ENCODE results near the gene KLF15.

KLF15 gene

GRCh38 chr3:126309861-126310655, 47.1 kb downstream of the KLF15 start:
- Histone ChIP-seq H3K9me3 (ENCODE audit: control insufficient read depth in 2 of 2, low read length in 2 of 2) (peaks cover 0 to 11% of the 10 kb centered on the region in 2 donors), H3K9ac (ENCODE audit: low read length in 2 of 2) (no peak overlapping the region), H3K27me3 (ENCODE audit: control insufficient read depth in 1 of 2, insufficient read depth in 2 of 2, low read length in 2 of 2) (no peaks in the 10 kb centered on the region), H3K4me3 (ENCODE audit: low read length in 2 of 2) (no peak overlapping the region), H3K27ac (ENCODE audit: low read length) (no peak overlapping the region), H3K36me3 (ENCODE audit: control insufficient read depth in 2 of 2, insufficient read depth in 2 of 2, low read length in 2 of 2) (no peaks in the 10 kb centered on the region), H3K4me1 (ENCODE audit: control insufficient read depth, insufficient read depth, low read length) (no peaks in the 10 kb centered on the region)

- no peaks in the 10 kb centered on the region for H3K27me3 ChIP-seq (ENCODE audit: control insufficient read depth in 1 of 2, insufficient read depth in 2 of 2, low read length in 2 of 2)
- no peak overlapping the region for H3K27ac ChIP-seq (ENCODE audit: low read length)
- H3K9me3 ChIP-seq (ENCODE audit: control insufficient read depth in 2 of 2, low read length in 2 of 2) = peaks cover 0 to 11% of the 10 kb centered on the region in 2 donors
- H3K9ac ChIP-seq (ENCODE audit: low read length in 2 of 2) = no peak overlapping the region
- H3K4me1 ChIP-seq (ENCODE audit: control insufficient read depth, insufficient read depth, low read length) = no peaks in the 10 kb centered on the region
- H3K4me3 ChIP-seq (ENCODE audit: low read length in 2 of 2) = no peak overlapping the region
- H3K36me3 ChIP-seq (ENCODE audit: control insufficient read depth in 2 of 2, insufficient read depth in 2 of 2, low read length in 2 of 2) = no peaks in the 10 kb centered on the region
Observed at GRCh38 chr3:126309165-126309564, 48.0 kb downstream of the KLF15 start.

- Histone ChIP-seq H3K9me3 (ENCODE audit: control insufficient read depth in 2 of 2, low read length in 2 of 2) (peaks cover 0 to 11% of the 10 kb centered on the region in 2 donors), H3K9ac (ENCODE audit: low read length in 2 of 2) (no peak overlapping the region), H3K4me3 (ENCODE audit: low read length in 2 of 2) (no peak overlapping the region), H3K4me1 (ENCODE audit: control insufficient read depth, insufficient read depth, low read length) (no peaks in the 10 kb centered on the region), H3K36me3 (ENCODE audit: control insufficient read depth in 2 of 2, insufficient read depth in 2 of 2, low read length in 2 of 2) (no peaks in the 10 kb centered on the region), H3K27me3 (ENCODE audit: control insufficient read depth in 1 of 2, insufficient read depth in 2 of 2, low read length in 2 of 2) (no peaks in the 10 kb centered on the region), H3K27ac (ENCODE audit: low read length) (no peak overlapping the region)
Observed at GRCh38 chr3:126308394-126309125, 48.6 kb downstream of the KLF15 start.

- Histone ChIP-seq H3K27ac (ENCODE audit: low read length) (no peak overlapping the region), H3K36me3 (ENCODE audit: control insufficient read depth in 2 of 2, insufficient read depth in 2 of 2, low read length in 2 of 2) (no peaks in the 10 kb centered on the region), H3K4me1 (ENCODE audit: control insufficient read depth, insufficient read depth, low read length) (no peaks in the 10 kb centered on the region), H3K4me3 (ENCODE audit: low read length in 2 of 2) (no peak overlapping the region), H3K9ac (ENCODE audit: low read length in 2 of 2) (no peak overlapping the region), H3K9me3 (ENCODE audit: control insufficient read depth in 2 of 2, low read length in 2 of 2) (peaks cover 0 to 11% of the 10 kb centered on the region in 2 donors), H3K27me3 (ENCODE audit: control insufficient read depth in 1 of 2, insufficient read depth in 2 of 2, low read length in 2 of 2) (no peaks in the 10 kb centered on the region)
Observed at GRCh38 chr3:126307591-126308393, 49.4 kb downstream of the KLF15 start.

- H3K9ac ChIP-seq (ENCODE audit: low read length in 2 of 2) = no peak overlapping the region
- H3K4me3 ChIP-seq (ENCODE audit: low read length in 2 of 2) = no peak overlapping the region
- no peak overlapping the region for H3K27ac ChIP-seq (ENCODE audit: low read length)
- peaks cover 0 to 11% of the 10 kb centered on the region in 2 donors for H3K9me3 ChIP-seq (ENCODE audit: control insufficient read depth in 2 of 2, low read length in 2 of 2)
- no peaks in the 10 kb centered on the region for H3K4me1 ChIP-seq (ENCODE audit: control insufficient read depth, insufficient read depth, low read length)
- no peaks in the 10 kb centered on the region for H3K27me3 ChIP-seq (ENCODE audit: control insufficient read depth in 1 of 2, insufficient read depth in 2 of 2, low read length in 2 of 2)
- no peaks in the 10 kb centered on the region for H3K36me3 ChIP-seq (ENCODE audit: control insufficient read depth in 2 of 2, insufficient read depth in 2 of 2, low read length in 2 of 2)
Observed at GRCh38 chr3:126306888-126307482, 50.2 kb downstream of the KLF15 start.

- no peaks in the 10 kb centered on the region for H3K27me3 ChIP-seq (ENCODE audit: control insufficient read depth in 1 of 2, insufficient read depth in 2 of 2, low read length in 2 of 2)
- no peak overlapping the region for H3K9ac ChIP-seq (ENCODE audit: low read length in 2 of 2)
- no peak overlapping the region for H3K4me3 ChIP-seq (ENCODE audit: low read length in 2 of 2)
- peaks cover 0 to 11% of the 10 kb centered on the region in 2 donors for H3K9me3 ChIP-seq (ENCODE audit: control insufficient read depth in 2 of 2, low read length in 2 of 2)
- H3K4me1 ChIP-seq (ENCODE audit: control insufficient read depth, insufficient read depth, low read length) = no peaks in the 10 kb centered on the region
- no peak overlapping the region for H3K27ac ChIP-seq (ENCODE audit: low read length)
- H3K36me3 ChIP-seq (ENCODE audit: control insufficient read depth in 2 of 2, insufficient read depth in 2 of 2, low read length in 2 of 2) = no peaks in the 10 kb centered on the region
Observed at GRCh38 chr3:126306397-126306796, 50.8 kb downstream of the KLF15 start.

DNA sequence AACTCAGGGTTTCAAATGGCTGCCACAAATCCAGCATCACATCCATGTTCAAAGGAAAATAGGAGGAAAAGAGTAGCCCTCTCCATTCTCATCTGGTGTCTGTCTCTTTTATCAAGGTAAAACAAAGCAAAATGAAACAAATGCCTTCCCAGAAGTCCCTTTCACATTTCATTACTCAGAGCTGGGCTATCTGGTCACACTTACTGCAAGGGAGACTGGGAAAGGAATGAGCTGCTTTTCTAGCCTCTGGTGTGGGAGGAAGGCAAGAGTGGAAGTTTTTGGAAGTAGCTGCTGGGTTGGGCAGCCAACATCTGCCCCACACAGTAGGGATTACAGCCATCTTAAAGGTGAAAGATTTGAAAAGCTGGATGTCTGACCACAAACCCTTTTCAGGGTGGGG, 51.8 kb downstream of the KLF15 start:
- H3K27ac ChIP-seq (ENCODE audit: low read length) = no peak overlapping the region
- H3K36me3 ChIP-seq (ENCODE audit: control insufficient read depth in 2 of 2, insufficient read depth in 2 of 2, low read length in 2 of 2) = no peaks in the 10 kb centered on the region
- peaks cover 0 to 7% of the 10 kb centered on the region in 2 donors for H3K9me3 ChIP-seq (ENCODE audit: control insufficient read depth in 2 of 2, low read length in 2 of 2)
- H3K9ac ChIP-seq (ENCODE audit: low read length in 2 of 2) = no peak overlapping the region
- H3K4me3 ChIP-seq (ENCODE audit: low read length in 2 of 2) = no peak overlapping the region
- H3K27me3 ChIP-seq (ENCODE audit: control insufficient read depth in 1 of 2, insufficient read depth in 2 of 2, low read length in 2 of 2) = no peaks in the 10 kb centered on the region
- H3K4me1 ChIP-seq (ENCODE audit: control insufficient read depth, insufficient read depth, low read length) = peaks cover 4% of the 10 kb centered on the region

- H3K9ac ChIP-seq (ENCODE audit: low read length in 2 of 2) = no peak overlapping the region
- no peak overlapping the region for H3K27ac ChIP-seq (ENCODE audit: low read length)
- H3K9me3 ChIP-seq (ENCODE audit: control insufficient read depth in 2 of 2, low read length in 2 of 2) = no peaks in the 10 kb centered on the region
- H3K4me3 ChIP-seq (ENCODE audit: low read length in 2 of 2) = no peak overlapping the region
- peaks cover 4% of the 10 kb centered on the region for H3K4me1 ChIP-seq (ENCODE audit: control insufficient read depth, insufficient read depth, low read length)
- no peaks in the 10 kb centered on the region for H3K36me3 ChIP-seq (ENCODE audit: control insufficient read depth in 2 of 2, insufficient read depth in 2 of 2, low read length in 2 of 2)
- no peaks in the 10 kb centered on the region for H3K27me3 ChIP-seq (ENCODE audit: control insufficient read depth in 1 of 2, insufficient read depth in 2 of 2, low read length in 2 of 2)
Observed at GRCh38 chr3:126304704-126305103, 52.5 kb downstream of the KLF15 start.

- Histone ChIP-seq H3K27ac (ENCODE audit: low read length) (no peak overlapping the region), H3K27me3 (ENCODE audit: control insufficient read depth in 1 of 2, insufficient read depth in 2 of 2, low read length in 2 of 2) (no peaks in the 10 kb centered on the region), H3K9ac (ENCODE audit: low read length in 2 of 2) (no peak overlapping the region), H3K4me1 (ENCODE audit: control insufficient read depth, insufficient read depth, low read length) (peaks cover 4% of the 10 kb centered on the region), H3K9me3 (ENCODE audit: control insufficient read depth in 2 of 2, low read length in 2 of 2) (no peaks in the 10 kb centered on the region), H3K4me3 (ENCODE audit: low read length in 2 of 2) (no peak overlapping the region), H3K36me3 (ENCODE audit: control insufficient read depth in 2 of 2, insufficient read depth in 2 of 2, low read length in 2 of 2) (no peaks in the 10 kb centered on the region)
Observed at GRCh38 chr3:126304291-126304690, 52.9 kb downstream of the KLF15 start.

DNA sequence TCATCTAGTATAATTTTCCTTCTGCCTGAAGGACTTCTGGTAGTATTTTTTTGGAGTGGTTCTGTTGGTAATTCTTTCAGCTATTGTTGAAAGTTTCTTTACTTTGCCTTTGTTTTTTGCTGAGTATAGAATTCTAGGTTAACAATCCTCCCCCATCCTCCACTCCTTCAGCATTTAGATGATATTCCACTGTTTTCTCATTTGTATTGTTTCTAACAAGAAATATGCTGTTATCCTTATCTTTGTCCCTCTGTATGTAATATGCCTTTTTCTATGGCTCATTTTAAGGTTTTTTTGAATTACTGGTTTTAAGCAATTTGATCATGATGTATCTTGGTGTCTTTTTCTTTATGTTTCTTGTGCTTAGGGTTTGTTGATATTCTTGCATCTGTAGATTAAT, 53.9 kb downstream of the KLF15 start:
- no peaks in the 10 kb centered on the region for H3K36me3 ChIP-seq (ENCODE audit: control insufficient read depth in 2 of 2, insufficient read depth in 2 of 2, low read length in 2 of 2)
- no peaks in the 10 kb centered on the region for H3K9me3 ChIP-seq (ENCODE audit: control insufficient read depth in 2 of 2, low read length in 2 of 2)
- H3K4me3 ChIP-seq (ENCODE audit: low read length in 2 of 2) = no peak overlapping the region
- H3K27me3 ChIP-seq (ENCODE audit: control insufficient read depth in 1 of 2, insufficient read depth in 2 of 2, low read length in 2 of 2) = no peaks in the 10 kb centered on the region
- no peak overlapping the region for H3K9ac ChIP-seq (ENCODE audit: low read length in 2 of 2)
- H3K4me1 ChIP-seq (ENCODE audit: control insufficient read depth, insufficient read depth, low read length) = peaks cover 4% of the 10 kb centered on the region
- no peak overlapping the region for H3K27ac ChIP-seq (ENCODE audit: low read length)

Data from stomach smooth muscle (tissue), 2 donors.